ENCODE data around the gene LIMS3.
"Not testable (repeated sequence)": the region's sequence is repeated elsewhere in the genome, so short reads cannot be mapped to it uniquely, and the experiment has no call there.

DNA sequence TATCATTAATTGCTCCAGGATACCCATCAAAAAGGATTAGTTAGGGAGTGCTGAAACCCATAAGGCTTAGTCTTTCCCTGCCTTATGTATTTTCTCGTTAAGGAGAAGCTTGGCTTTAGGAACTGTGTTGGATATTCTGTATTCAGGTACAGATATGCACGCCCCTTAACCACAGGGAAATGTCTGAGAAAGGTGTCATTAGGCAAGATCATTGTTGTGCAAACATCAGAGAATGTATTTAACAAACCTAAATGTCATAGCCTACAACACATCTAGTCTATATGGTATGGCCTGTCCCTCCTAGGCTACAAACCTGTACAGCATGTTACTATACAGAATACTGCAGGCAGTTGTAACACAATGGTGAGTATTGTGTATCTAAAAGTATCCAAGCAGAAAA lies 10.1 kb downstream of the LIMS3 start:
- not testable (repeated sequence) for TF ChIP-seq TAF1 (IDR thresholded peaks at IDR 0.05; ENCODE audit: low read depth, low read length); POLR2AphosphoS5 (IDR thresholded peaks at IDR 0.05; ENCODE audit: low read depth, low read length); POLR2A (IDR thresholded peaks at IDR 0.05; ENCODE audit: low read depth, low read length); SPI1 (IDR thresholded peaks at IDR 0.05; ENCODE audit: low read depth, low read length); PAX5 (IDR thresholded peaks at IDR 0.05; ENCODE audit: insufficient read depth, low read length, severe bottlenecking)

Measured in GM12891 (cell line).